ENCODE measurements around the gene OVCH1.

- TF ChIP-seq CTCF (IDR thresholded peaks at IDR 0.05): no peak
- no peak for TF ChIP-seq POLR2A (IDR thresholded peaks at IDR 0.05)
These were observed at the start of gene OVCH1 for GRCh38 chr12:29497588-29497987.
